Neural cell (in vitro differentiated cells): ENCODE data around the gene FOXJ1. TPM values are rescaled to one million over a fixed set of nuclear protein-coding genes. Genes with fewer than 3 reads are reported as not detected.

ENCODE experiments used
- H2AFZ ChIP-seq: fragments of 200-600, 300-800 bp; sonication (generic), shearing (Covaris generic); 2 replicates; pipeline ENCODE4 v1.6.0; 2014; ENCODE audit warnings: low read depth, mild to moderate bottlenecking, antibody characterized with exemption, low read length, moderate library complexity
- H3F3A ChIP-seq: fragments of 200-600 bp; shearing (Covaris generic); 2 replicates; pipeline ENCODE4 v1.6.1; 2016; ENCODE audit warnings: mild to moderate bottlenecking, moderate library complexity, mixed read lengths, antibody characterized with exemption, low read length; ENCODE audit not compliant: insufficient read depth, poor library complexity, severe bottlenecking
- H3K27ac ChIP-seq: fragments of 200-600, 300-800 bp; sonication (generic), shearing (Covaris generic); 2 replicates; pipeline ENCODE4 v1.5.1; 2014; ENCODE audit warnings: mild to moderate bottlenecking, low read length, moderate library complexity
- H3K27me3 ChIP-seq: fragments of 300-800, 200-600 bp; sonication (generic), shearing (Covaris generic); 2 replicates; pipeline ENCODE4 v1.6.0; 2014; ENCODE audit warnings: mild to moderate bottlenecking, low read depth, low read length, moderate library complexity; ENCODE audit not compliant: insufficient read depth
- H3K36me3 ChIP-seq: fragments of 300-800, 200-600 bp; sonication (generic), shearing (Covaris generic); 2 replicates; pipeline ENCODE4 v1.5.1; 2014; ENCODE audit warnings: mild to moderate bottlenecking, antibody characterized with exemption, low read length, moderate library complexity; ENCODE audit not compliant: insufficient read depth
- H3K4me2 ChIP-seq: fragments of 300-800, 200-600 bp; sonication (generic), shearing (Covaris generic); 2 replicates; pipeline ENCODE4 v1.6.0; 2014; ENCODE audit warnings: mild to moderate bottlenecking, low read length
- H3K4me3 ChIP-seq: fragments of 300-800, 200-600 bp; sonication (generic), shearing (Covaris generic); 2 replicates; pipeline ENCODE4 v1.5.1; 2014; ENCODE audit warnings: mild to moderate bottlenecking, low read length, moderate library complexity
- H3K79me2 ChIP-seq: fragments of 200-600 bp; shearing (Covaris generic); replicated peaks from 2 replicates; pipeline ENCODE4 v1.6.0; 2014; ENCODE audit warnings: mild to moderate bottlenecking, low read length, moderate library complexity; ENCODE audit not compliant: insufficient read depth
- H3K9ac ChIP-seq: fragments of 300-800, 200-600 bp; sonication (generic), shearing (Covaris generic); 2 replicates; pipeline ENCODE4 v1.6.1; 2016; ENCODE audit warnings: mild to moderate bottlenecking, low read length, mixed read lengths
- H3K9me2 ChIP-seq: fragments of 200-600 bp; shearing (Covaris generic); 2 replicates; pipeline ENCODE4 v1.6.1; 2016; ENCODE audit warnings: mild to moderate bottlenecking, low read length, mixed read lengths; ENCODE audit not compliant: insufficient read depth
- H3K9me3 ChIP-seq: fragments of 200-600, 300-800 bp; sonication (generic), shearing (Covaris generic); 2 replicates; pipeline ENCODE4 v1.6.1; 2016; ENCODE audit warnings: mild to moderate bottlenecking, mixed run types, low read length, moderate library complexity, mixed read lengths
- H4K20me1 ChIP-seq: fragments of 200-600 bp; shearing (Covaris generic); 2 replicates; pipeline ENCODE4 v1.6.1; 2016; ENCODE audit warnings: mild to moderate bottlenecking, mixed run types; ENCODE audit not compliant: insufficient read depth
- CTCF ChIP-seq: fragments of 450-650 bp; IDR thresholded peaks from 2 replicates; pipeline ENCODE4 v1.5.1; 2014; ENCODE audit warnings: antibody characterized with exemption, mild to moderate bottlenecking, moderate library complexity; ENCODE audit not compliant: poor library complexity, severe bottlenecking
- EP300 ChIP-seq: fragments of 450-650 bp; conservative IDR thresholded peaks from 2 replicates; pipeline ENCODE4 v1.6.1; 2014; ENCODE audit warnings: antibody characterized with exemption, mild to moderate bottlenecking, moderate library complexity; ENCODE audit not compliant: poor library complexity, severe bottlenecking
- EZH2 ChIP-seq: fragments of 200-600, 300-800 bp; shearing (Covaris generic), sonication (generic); IDR thresholded peaks from 2 replicates; pipeline ENCODE4 v1.6.1; 2014; ENCODE audit warnings: antibody characterized with exemption, low read length, borderline replicate concordance, mild to moderate bottlenecking; ENCODE audit not compliant: insufficient read depth, poor library complexity, severe bottlenecking
- MXI1 ChIP-seq: fragments of 450-650 bp; conservative IDR thresholded peaks from 2 replicates; pipeline ENCODE4 v1.6.1; 2014; ENCODE audit warnings: antibody characterized with exemption, mild to moderate bottlenecking; ENCODE audit not compliant: poor library complexity, severe bottlenecking
- POLR2AphosphoS5 ChIP-seq: IDR thresholded peaks from 2 replicates; pipeline ENCODE4 v1.6.1; 2012
- RAD21 ChIP-seq: fragments of 450-650 bp; conservative IDR thresholded peaks from 2 replicates; pipeline ENCODE4 v1.6.1; 2014; ENCODE audit warnings: antibody characterized with exemption, mild to moderate bottlenecking, moderate library complexity
- REST ChIP-seq: IDR thresholded peaks from 2 replicates; pipeline ENCODE4 v1.6.1; 2012; ENCODE audit warnings: borderline replicate concordance
- SMC3 ChIP-seq: fragments of 450-650 bp; conservative IDR thresholded peaks from 2 replicates; pipeline ENCODE4 v1.6.1; 2014; ENCODE audit warnings: antibody characterized with exemption, mild to moderate bottlenecking, moderate library complexity; ENCODE audit not compliant: poor library complexity
- TAF1 ChIP-seq: IDR thresholded peaks from 2 replicates; pipeline ENCODE4 v1.6.1; 2012; ENCODE audit warnings: low read depth
- polyA plus RNA-seq: library from polyadenylated mRNA; depleted of rRNA; stranded (reverse); fragments of >200 nt; gene quantifications from 2 replicates; pipeline ENCODE4 v1.2.3, GENCODE V29; 2014

The FOXJ1 gene
- polyA plus RNA-seq, 1 donor from 2014 or later: 0.56 TPM

GRCh38 chr17:76163919-76164318 lies 22.9 kb upstream of the FOXJ1 start:
- H3K27me3 ChIP-seq: no peaks in the 10 kb centered on the region
- no peak overlapping the region for H3K9ac ChIP-seq
- H3K9me3 ChIP-seq: no peaks in the 10 kb centered on the region
- H3K4me3 ChIP-seq: no peak overlapping the region
- no peak overlapping the region for H2AFZ ChIP-seq
- no peak overlapping the region for H3K27ac ChIP-seq
- no peaks in the 10 kb centered on the region for H4K20me1 ChIP-seq
- H3F3A ChIP-seq: no peaks in the 10 kb centered on the region
- peaks cover 13% of the 10 kb centered on the region for H3K36me3 ChIP-seq
- H3K4me2 ChIP-seq: no peak overlapping the region
- H3K79me2 ChIP-seq: no peaks in the 10 kb centered on the region
- TF ChIP-seq EP300 (no peak), MXI1 (no peak), REST (no peak), RAD21 (no peak), CTCF (no peak), TAF1 (no peak)
- no peaks in the 10 kb centered on the region for H3K9me2 ChIP-seq

GRCh38 chr17:76161619-76162266 lies 20.7 kb upstream of the FOXJ1 start:
- Histone ChIP-seq H3K27me3 (no peaks in the 10 kb centered on the region), H3K9me3 (no peaks in the 10 kb centered on the region), H3K4me3 (no peak overlapping the region), H3K9me2 (no peaks in the 10 kb centered on the region), H3K36me3 (peaks cover 13% of the 10 kb centered on the region), H4K20me1 (no peaks in the 10 kb centered on the region), H3K79me2 (no peaks in the 10 kb centered on the region), H3K27ac (no peak overlapping the region), H3F3A (no peaks in the 10 kb centered on the region), H2AFZ (no peak overlapping the region), H3K4me2 (no peak overlapping the region), H3K9ac (no peak overlapping the region)
- TF ChIP-seq EZH2: no peak
- TF ChIP-seq POLR2AphosphoS5: no peak
- TF ChIP-seq TAF1: no peak
- no peak for TF ChIP-seq MXI1
- no peak for TF ChIP-seq SMC3
- TF ChIP-seq CTCF: no peak
- TF ChIP-seq RAD21: no peak
- no peak for TF ChIP-seq REST
- TF ChIP-seq EP300: no peak
